Measurements from ENCODE around the gene NUB1.

NUB1 gene

DNA sequence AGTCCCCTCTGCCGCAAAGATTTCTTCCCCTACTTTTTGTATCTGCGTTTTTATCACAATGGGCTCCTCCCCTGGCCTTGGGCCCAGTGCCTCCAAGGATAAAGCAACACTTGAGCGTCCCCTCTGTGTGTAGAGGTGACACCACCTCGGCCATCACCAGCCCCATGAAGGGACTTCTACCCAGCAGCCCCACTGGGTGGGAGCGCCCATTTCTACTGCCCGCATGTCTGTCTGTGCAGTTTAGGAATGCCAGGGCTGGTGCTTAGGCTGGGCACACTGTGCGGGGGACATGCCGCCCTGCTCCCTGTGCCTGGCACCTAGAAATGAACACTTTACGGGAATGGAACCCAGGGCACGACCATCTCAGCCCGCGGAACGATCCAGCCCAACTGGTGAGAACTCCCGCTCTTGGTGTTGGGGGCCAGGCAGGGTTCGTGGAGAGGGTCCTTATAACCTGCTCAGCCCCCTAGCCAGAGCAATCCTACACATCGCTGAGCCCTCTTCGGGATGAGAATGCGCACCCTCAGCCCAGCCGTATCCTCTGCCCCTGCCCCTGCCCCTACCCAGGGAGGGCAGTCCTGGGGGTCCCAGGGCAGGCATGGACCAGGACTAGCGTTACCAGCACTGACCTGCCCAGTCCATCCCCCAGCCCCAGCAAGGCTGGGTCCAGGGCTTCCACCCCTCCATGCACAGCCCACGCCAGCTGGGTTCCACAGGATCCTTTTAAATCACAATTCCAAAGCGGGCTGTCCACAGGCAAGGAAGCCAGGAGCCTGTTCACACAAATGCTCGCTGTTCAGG, 85.5 kb downstream of the NUB1 start:
- no peak for DNase-seq

DNA sequence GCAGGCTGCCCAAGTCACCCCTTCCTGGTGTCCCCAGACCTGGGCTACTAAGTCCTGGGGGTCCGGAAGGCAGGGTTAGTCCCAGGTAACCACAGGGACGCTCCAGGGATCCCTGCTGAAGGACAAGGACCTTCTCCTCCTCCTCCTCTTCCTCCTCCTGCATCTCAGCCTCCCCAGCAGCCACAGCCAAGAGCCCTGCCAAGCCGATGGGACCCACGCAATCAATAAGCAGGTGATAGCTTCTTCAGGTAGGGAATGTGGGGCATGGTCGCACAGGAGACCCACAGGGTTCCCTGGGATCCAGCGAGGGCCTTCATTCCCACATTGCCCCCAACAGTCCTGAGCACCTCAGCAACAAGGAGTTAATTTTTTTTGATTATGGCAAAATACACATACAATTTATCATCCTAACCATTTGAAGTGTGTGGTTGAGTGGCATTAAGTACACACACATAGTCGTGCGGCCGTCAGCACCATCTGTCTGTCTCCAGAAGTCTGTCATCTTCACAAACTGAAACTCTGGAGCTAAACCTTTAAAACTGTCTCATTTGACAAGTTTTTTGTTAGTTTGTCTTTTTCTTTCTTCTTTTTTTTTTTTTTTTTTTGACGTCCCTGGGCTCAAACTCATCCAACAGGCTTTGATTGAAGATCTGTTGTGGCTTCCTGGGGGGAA, 86.2 kb downstream of the NUB1 start:
- no peak for DNase-seq
